Measurements from ENCODE around the gene UMPS. TPM values are rescaled to one million over a fixed set of nuclear protein-coding genes. Genes with fewer than 3 reads are reported as not detected.

UMPS gene
- total and polyA plus RNA-seq, 2 of the 4 experiments (the other 2 are of a cell fraction), result 18.7 to 26.7 TPM

DNA sequence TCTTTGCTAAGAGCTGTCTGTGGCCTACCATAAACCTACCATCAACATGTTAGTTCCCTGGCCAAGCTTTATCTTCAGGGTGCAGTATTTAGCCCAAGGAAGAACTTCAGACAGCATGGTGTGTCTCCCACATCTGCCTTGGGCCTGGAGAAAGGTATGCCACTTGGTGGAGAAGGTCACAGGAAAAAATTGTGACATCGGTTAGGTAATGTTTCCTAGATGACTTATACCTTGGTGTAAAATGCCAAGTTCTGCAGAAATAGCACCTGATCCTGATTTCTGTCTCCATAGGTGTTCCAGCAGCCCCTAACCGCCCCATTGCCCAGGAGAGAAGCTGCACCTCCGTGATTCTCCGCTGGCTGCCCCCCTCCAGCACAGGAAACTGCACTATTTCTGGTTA, 33.0 kb upstream of the UMPS start:
- intact Hi-C loops (cut with micrococcal nuclease) (no loop called here), dilution Hi-C loops (cut with HindIII; ENCODE audit: low sequenced_read_pairs, unreplicated experiment) (no loop called here), in situ Hi-C loops (cut with MboI; ENCODE audit: low sequenced_read_pairs) (no loop called here)
- no peak overlapping the region for H3K4me3 ChIP-seq (ENCODE audit: insufficient read depth, low read depth, low read length)
- H3K18ac ChIP-seq (ENCODE audit: low read depth, low read length), result no peak overlapping the region
- no peak overlapping the region for H4K91ac ChIP-seq (ENCODE audit: insufficient read depth, low read depth, low read length)
- POLR2A ChIA-PET (ENCODE audit: unreplicated experiment), result no interaction called here
- H3K4me1 ChIP-seq (ENCODE audit: control insufficient read depth, insufficient read depth, low read length), result peaks cover 2% of the 10 kb centered on the region
- no peak overlapping the region for H2AFZ ChIP-seq (replicated peaks; ENCODE audit: low read length, poor library complexity)
- H3K27ac ChIP-seq (ENCODE audit: insufficient read depth, low read length), result no peak overlapping the region
- H2AK5ac ChIP-seq (ENCODE audit: low read depth, low read length), result no peak overlapping the region
- peaks cover 4% of the 10 kb centered on the region for H3K9me1 ChIP-seq (ENCODE audit: insufficient read depth, low read length)
- H4K20me1 ChIP-seq (ENCODE audit: insufficient read depth, low read length), result no peaks in the 10 kb centered on the region
- no peak overlapping the region for H3K9ac ChIP-seq (ENCODE audit: low read depth, low read length)
- ATAC-seq (ENCODE audit: low read depth) (no peak), DNase-seq (no peak)
- no peak overlapping the region for H2BK20ac ChIP-seq (ENCODE audit: low read depth, low read length)
- H3K79me1 ChIP-seq (ENCODE audit: low read depth in 1 of 2, low read length in 2 of 2), result peaks cover 0 to 3% of the 10 kb centered on the region in 2 experiments; a peak in 1 of 4 replicates
- no peak overlapping the region for H3K23ac ChIP-seq (ENCODE audit: low read depth, low read length)
- no peak overlapping the region for H3K4me2 ChIP-seq (ENCODE audit: low read depth, low read length)
- no CpG with 5 or more reads among the region's 4 CpGs for WGBS, 2 experiments (ENCODE audit: extremely low coverage in 2 of 2, insufficient read length in 1 of 2)
- no peak for TF ChIP-seq ELK1 (IDR thresholded peaks at IDR 0.05; ENCODE audit: borderline replicate concordance, low read depth, low read length)
- no peak for TF ChIP-seq RCOR1 (IDR thresholded peaks at IDR 0.05; ENCODE audit: insufficient replicate concordance, low read length)
- no peak for TF ChIP-seq USF2 (IDR thresholded peaks at IDR 0.05; ENCODE audit: low read depth, low read length)
- TF ChIP-seq MAFK (IDR thresholded peaks at IDR 0.05; ENCODE audit: low read depth, low read length), result no peak
- H3K4ac ChIP-seq (ENCODE audit: low read depth, low read length), result no peak overlapping the region
- no peaks in the 10 kb centered on the region for H3K9me3 ChIP-seq (ENCODE audit: control insufficient read depth, insufficient read depth, low read length)
- CTCF ChIA-PET, result no interaction called here
- H3K36me3 ChIP-seq (ENCODE audit: control insufficient read depth, insufficient read depth, low read length), result no peaks in the 10 kb centered on the region
- H4K5ac ChIP-seq (ENCODE audit: low read depth, low read length), result no peak overlapping the region
- H3K27me3 ChIP-seq (ENCODE audit: control insufficient read depth, insufficient read depth, low read length), result peaks cover 10% of the 10 kb centered on the region
- no peak overlapping the region for H3K56ac ChIP-seq (ENCODE audit: extremely low read depth, insufficient read depth, low read length)
- no peak overlapping the region for H2BK120ac ChIP-seq (ENCODE audit: low read depth, low read length)
- H2BK15ac ChIP-seq (ENCODE audit: low read depth, low read length), result no peak overlapping the region
- no peak overlapping the region for H3K14ac ChIP-seq (replicated peaks; ENCODE audit: low read depth, low read length)
- BruUV-seq (replicated peaks), result no TSS peak
- no peak overlapping the region for H2AK9ac ChIP-seq (replicated peaks; ENCODE audit: low read depth, low read length, poor library complexity)
- no peak overlapping the region for H4K8ac ChIP-seq (ENCODE audit: low read depth in 2 of 2, low read length in 2 of 2)
- H2BK5ac ChIP-seq (ENCODE audit: low read depth, low read length, poor library complexity, severe bottlenecking), result no peak overlapping the region
